ENCODE results near the gene MED17.

Gene MED17

DNA sequence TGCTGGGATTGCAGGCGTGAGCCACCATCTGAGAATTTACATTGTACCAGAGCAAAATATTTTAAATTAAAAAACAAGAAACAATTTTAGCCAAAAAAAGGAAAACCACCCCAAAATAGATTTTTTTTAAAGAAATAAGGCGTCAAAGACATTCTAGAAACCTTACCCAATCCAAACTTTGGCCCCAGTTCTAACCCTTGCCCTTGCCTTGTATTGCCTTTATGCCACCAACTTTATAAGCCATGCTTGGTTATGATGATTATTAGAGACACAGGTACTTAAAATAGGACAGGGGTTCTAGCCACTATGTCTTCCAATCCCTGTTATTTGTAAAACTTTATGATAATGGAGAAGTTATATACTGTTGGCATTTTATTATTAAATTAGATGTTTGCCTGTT is 30.8 kb upstream of the MED17 start:
- H3K27ac ChIP-seq (ENCODE audit: low read length) = no peak overlapping the region
- H3K9me2 ChIP-seq (replicated peaks; ENCODE audit: insufficient read depth, low read length) = no peaks in the 10 kb centered on the region
- no peaks in the 10 kb centered on the region for H3K9me3 ChIP-seq (replicated peaks; ENCODE audit: insufficient read depth, low read length)
- TF ChIP-seq, protein P1, sequence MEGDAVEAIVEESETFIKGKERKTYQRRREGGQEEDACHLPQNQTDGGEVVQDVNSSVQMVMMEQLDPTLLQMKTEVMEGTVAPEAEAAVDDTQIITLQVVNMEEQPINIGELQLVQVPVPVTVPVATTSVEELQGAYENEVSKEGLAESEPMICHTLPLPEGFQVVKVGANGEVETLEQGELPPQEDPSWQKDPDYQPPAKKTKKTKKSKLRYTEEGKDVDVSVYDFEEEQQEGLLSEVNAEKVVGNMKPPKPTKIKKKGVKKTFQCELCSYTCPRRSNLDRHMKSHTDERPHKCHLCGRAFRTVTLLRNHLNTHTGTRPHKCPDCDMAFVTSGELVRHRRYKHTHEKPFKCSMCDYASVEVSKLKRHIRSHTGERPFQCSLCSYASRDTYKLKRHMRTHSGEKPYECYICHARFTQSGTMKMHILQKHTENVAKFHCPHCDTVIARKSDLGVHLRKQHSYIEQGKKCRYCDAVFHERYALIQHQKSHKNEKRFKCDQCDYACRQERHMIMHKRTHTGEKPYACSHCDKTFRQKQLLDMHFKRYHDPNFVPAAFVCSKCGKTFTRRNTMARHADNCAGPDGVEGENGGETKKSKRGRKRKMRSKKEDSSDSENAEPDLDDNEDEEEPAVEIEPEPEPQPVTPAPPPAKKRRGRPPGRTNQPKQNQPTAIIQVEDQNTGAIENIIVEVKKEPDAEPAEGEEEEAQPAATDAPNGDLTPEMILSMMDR (IDR thresholded peaks at IDR 0.05; ENCODE audit: low read length) = no peak
- TF ChIP-seq EZH2phosphoT487 (IDR thresholded peaks at IDR 0.05; ENCODE audit: low read length) (no peak), EZH2 (optimal IDR thresholded peaks at IDR 0.05; ENCODE audit: low read depth, low read length) (no peak)
- H3F3A ChIP-seq (ENCODE audit: insufficient read depth, low read length) = no peaks in the 10 kb centered on the region
- H3K79me2 ChIP-seq (ENCODE audit: low read length) = no peaks in the 10 kb centered on the region
- H3K4me2 ChIP-seq (ENCODE audit: low read depth, low read length) = no peak overlapping the region
- H3K4me3 ChIP-seq (ENCODE audit: low read length) = no peak overlapping the region
- no peaks in the 10 kb centered on the region for H3K36me3 ChIP-seq (replicated peaks; ENCODE audit: insufficient read depth, low read length)
- no peak overlapping the region for H2AFZ ChIP-seq (ENCODE audit: low read length)
- H3K9ac ChIP-seq (ENCODE audit: low read length) = no peak overlapping the region
- H4K20me1 ChIP-seq (ENCODE audit: insufficient read depth, low read length) = no peaks in the 10 kb centered on the region
- DNase-seq = no peak
- no peaks in the 10 kb centered on the region for H3K4me1 ChIP-seq (ENCODE audit: low read length)
- H3K27me3 ChIP-seq (replicated peaks; ENCODE audit: insufficient read depth, low read length) = no peaks in the 10 kb centered on the region

- Histone ChIP-seq H3F3A (ENCODE audit: insufficient read depth, low read length) (no peaks in the 10 kb centered on the region), H3K4me1 (ENCODE audit: low read length) (no peaks in the 10 kb centered on the region), H3K27me3 (replicated peaks; ENCODE audit: insufficient read depth, low read length) (no peaks in the 10 kb centered on the region), H3K4me2 (ENCODE audit: low read depth, low read length) (no peak overlapping the region), H2AFZ (ENCODE audit: low read length) (no peak overlapping the region), H3K36me3 (replicated peaks; ENCODE audit: insufficient read depth, low read length) (no peaks in the 10 kb centered on the region), H3K79me2 (ENCODE audit: low read length) (no peaks in the 10 kb centered on the region), H3K27ac (ENCODE audit: low read length) (no peak overlapping the region), H4K20me1 (ENCODE audit: insufficient read depth, low read length) (no peaks in the 10 kb centered on the region), H3K9me2 (replicated peaks; ENCODE audit: insufficient read depth, low read length) (no peaks in the 10 kb centered on the region), H3K9me3 (replicated peaks; ENCODE audit: insufficient read depth, low read length) (no peaks in the 10 kb centered on the region), H3K9ac (ENCODE audit: low read length) (no peak overlapping the region), H3K4me3 (ENCODE audit: low read length) (no peak overlapping the region)
- TF ChIP-seq, protein P1 (IDR thresholded peaks at IDR 0.05; ENCODE audit: low read length) = no peak
- TF ChIP-seq EZH2 (optimal IDR thresholded peaks at IDR 0.05; ENCODE audit: low read depth, low read length) (no peak), EZH2phosphoT487 (IDR thresholded peaks at IDR 0.05; ENCODE audit: low read length) (no peak)
- DNase-seq = no peak
Observed at GRCh38 chr11:93756748-93757147, 27.3 kb upstream of the MED17 start.

DNA sequence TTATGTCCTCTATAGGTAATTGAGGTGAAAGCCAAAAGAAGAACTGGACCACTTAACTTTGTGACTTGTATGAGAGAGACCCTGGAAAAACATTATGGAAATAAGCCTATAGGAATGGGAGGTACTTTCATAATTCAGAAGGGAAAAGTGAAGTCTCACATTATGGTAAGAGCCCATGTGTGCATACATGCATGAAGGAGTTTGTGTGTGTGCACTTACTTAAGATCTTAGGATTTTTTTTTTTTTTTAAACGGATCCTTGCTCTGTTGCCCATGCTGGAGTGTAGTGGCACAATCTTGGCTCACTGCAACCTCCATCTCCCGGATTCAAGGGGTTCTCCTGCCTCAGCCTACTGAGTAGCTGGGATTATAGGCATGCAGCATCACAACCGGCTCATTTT is 26.8 kb upstream of the MED17 start:
- TF ChIP-seq, protein P1 (IDR thresholded peaks at IDR 0.05; ENCODE audit: low read length) = no peak
- no peak for TF ChIP-seq EZH2phosphoT487 (IDR thresholded peaks at IDR 0.05; ENCODE audit: low read length)
- Histone ChIP-seq H3K27ac (ENCODE audit: low read length) (no peak overlapping the region), H3K27me3 (replicated peaks; ENCODE audit: insufficient read depth, low read length) (no peaks in the 10 kb centered on the region), H3K36me3 (replicated peaks; ENCODE audit: insufficient read depth, low read length) (no peaks in the 10 kb centered on the region; the same call in 1 of the 2 replicates), H3K4me2 (ENCODE audit: low read depth, low read length) (no peak overlapping the region), H3F3A (ENCODE audit: insufficient read depth, low read length) (no peaks in the 10 kb centered on the region), H3K4me3 (ENCODE audit: low read length) (no peak overlapping the region), H3K9ac (ENCODE audit: low read length) (no peak overlapping the region), H3K9me3 (replicated peaks; ENCODE audit: insufficient read depth, low read length) (no peaks in the 10 kb centered on the region), H3K4me1 (ENCODE audit: low read length) (no peaks in the 10 kb centered on the region), H3K9me2 (replicated peaks; ENCODE audit: insufficient read depth, low read length) (no peaks in the 10 kb centered on the region), H4K20me1 (ENCODE audit: insufficient read depth, low read length) (no peaks in the 10 kb centered on the region), H3K79me2 (ENCODE audit: low read length) (no peaks in the 10 kb centered on the region), H2AFZ (ENCODE audit: low read length) (no peak overlapping the region)
- no peak for DNase-seq

Measured in MM.1S (cell line).